Measurements from ENCODE around the gene FN3KRP.
A peak's percentile ranks its signal among the peaks of the same experiment; 100 is the strongest.

The FN3KRP gene

DNA sequence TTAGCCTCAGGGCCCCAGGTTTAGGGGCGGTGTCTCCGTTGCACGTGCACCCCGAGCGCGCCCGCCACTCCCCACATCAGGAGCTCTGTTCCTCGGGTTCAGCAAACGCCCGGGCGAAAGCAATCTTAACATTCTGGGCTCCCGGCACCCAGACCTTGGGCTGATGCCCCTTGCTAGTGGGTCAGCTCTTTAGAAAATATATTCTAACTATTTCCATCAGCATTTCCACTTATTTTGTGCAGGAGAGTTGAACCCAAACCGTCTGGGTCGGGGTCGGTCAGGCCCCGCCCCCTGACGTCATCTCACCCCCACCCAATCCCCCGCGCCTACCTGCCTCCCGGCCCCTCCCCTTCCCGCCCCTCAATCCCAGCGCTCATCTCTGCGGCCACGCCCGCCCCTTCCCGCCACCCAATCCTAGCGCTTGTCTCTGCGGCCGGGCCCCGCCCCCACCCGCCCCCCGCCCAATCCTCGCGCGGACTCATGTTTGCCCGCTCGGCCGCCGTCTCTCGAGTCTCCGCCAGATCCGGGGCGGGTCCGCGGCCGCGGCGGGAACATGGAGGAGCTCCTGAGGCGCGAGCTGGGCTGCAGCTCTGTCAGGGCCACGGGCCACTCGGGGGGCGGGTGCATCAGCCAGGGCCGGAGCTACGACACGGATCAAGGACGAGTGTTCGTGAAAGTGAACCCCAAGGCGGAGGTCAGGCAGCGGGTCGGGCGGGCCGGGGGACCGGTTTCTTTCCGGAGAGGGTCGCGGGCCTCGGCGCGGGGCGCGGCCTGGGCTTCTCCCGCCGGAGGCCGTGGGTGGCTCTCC is at the start of gene FN3KRP:
Gene FN3KRP (plus strand): TSS at position 504 of the 808 bp plus-strand sequence. CDS start 50 bp downstream, at position 554.
- peaks cover 3 to 13% of the 10 kb centered on the region in 2 donors for H3K4me1 ChIP-seq (ENCODE audit: control insufficient read depth in 1 of 2, insufficient read depth in 2 of 2, low read length in 2 of 2)
- no peaks in the 10 kb centered on the region for H3K9me3 ChIP-seq (ENCODE audit: control insufficient read depth in 1 of 2, low read length in 2 of 2)
- H3K36me3 ChIP-seq (ENCODE audit: control insufficient read depth in 1 of 2, insufficient read depth in 2 of 2, low read length in 2 of 2): peaks cover 7 to 18% of the 10 kb centered on the region in 2 donors
- no peaks in the 10 kb centered on the region for H3K27me3 ChIP-seq (ENCODE audit: low read depth, low read length)
- H3K4me3 ChIP-seq (ENCODE audit: low read depth in 1 of 2, low read length in 2 of 2): peak within 1 kb of the TSS; percentile 62 to 95
- peak within 1 kb of the TSS; percentile 31 for H3K27ac ChIP-seq (ENCODE audit: low read length)

DNA sequence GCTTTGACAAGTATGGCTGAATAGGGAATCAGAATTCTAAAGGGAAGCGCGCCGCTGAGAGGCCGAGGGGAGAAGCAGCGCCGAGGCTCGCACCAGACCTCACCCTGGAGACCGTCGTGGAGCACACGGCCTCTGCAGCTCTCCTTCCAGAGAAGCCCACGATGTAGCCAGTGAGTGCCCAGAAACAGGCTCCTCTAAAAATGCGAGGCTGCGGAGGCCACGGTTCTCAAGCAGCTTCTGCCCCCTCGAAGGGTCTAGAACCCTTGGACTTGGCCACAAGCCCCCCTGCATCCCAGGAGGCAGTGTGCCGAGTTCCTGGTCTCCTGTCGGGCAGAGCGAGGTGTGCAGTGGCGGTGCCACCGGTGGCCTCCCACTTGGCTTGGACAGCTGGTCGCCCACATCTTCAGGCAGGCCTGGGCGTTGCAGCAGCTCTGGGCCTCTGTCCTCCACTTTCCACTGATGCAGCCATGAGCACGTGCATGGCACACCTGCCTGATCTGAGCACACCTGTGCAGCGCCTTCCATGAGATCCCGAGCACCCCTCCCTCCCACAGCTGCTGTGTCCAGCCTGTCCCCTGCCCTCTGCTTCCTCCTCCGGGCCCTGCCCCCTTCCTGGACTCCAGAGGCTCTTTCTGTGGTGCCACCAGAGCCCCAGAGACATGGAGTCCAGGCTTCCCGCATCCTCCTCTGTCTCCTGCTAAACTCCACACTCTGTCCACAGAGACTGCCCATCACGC is 49.4 kb upstream of the FN3KRP start:
- Histone ChIP-seq H3K9me3 (ENCODE audit: control insufficient read depth in 1 of 2, low read length in 2 of 2) (no peaks in the 10 kb centered on the region), H3K4me3 (ENCODE audit: low read depth in 1 of 2, low read length in 2 of 2) (no peak overlapping the region), H3K27ac (ENCODE audit: low read length) (no peak overlapping the region), H3K36me3 (ENCODE audit: control insufficient read depth in 1 of 2, insufficient read depth in 2 of 2, low read length in 2 of 2) (peaks cover 0 to 10% of the 10 kb centered on the region in 2 donors), H3K4me1 (ENCODE audit: control insufficient read depth in 1 of 2, insufficient read depth in 2 of 2, low read length in 2 of 2) (peaks cover 3 to 5% of the 10 kb centered on the region in 2 donors), H3K27me3 (ENCODE audit: low read depth, low read length) (no peaks in the 10 kb centered on the region)

DNA sequence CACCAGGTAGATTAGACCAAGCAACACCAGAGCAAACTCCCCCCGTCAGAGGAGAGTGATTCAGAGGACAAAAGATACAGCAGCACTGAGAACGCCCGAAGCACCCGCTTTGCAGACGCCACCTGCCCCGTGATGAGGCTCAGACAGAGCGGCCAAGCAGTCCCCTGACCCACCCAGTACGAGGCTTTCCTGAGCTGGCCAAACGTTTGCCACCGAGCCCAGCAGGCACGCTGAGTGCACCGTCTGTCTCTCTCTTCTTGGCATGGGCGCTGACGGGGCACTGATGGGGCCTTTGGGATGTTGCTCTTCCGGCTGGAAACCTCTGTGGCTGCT is 48.9 kb upstream of the FN3KRP start:
- Histone ChIP-seq H3K36me3 (ENCODE audit: control insufficient read depth in 1 of 2, insufficient read depth in 2 of 2, low read length in 2 of 2) (peaks cover 0 to 5% of the 10 kb centered on the region in 2 donors), H3K4me3 (ENCODE audit: low read depth in 1 of 2, low read length in 2 of 2) (no peak overlapping the region), H3K27me3 (ENCODE audit: low read depth, low read length) (no peaks in the 10 kb centered on the region), H3K27ac (ENCODE audit: low read length) (no peak overlapping the region), H3K9me3 (ENCODE audit: control insufficient read depth in 1 of 2, low read length in 2 of 2) (no peaks in the 10 kb centered on the region), H3K4me1 (ENCODE audit: control insufficient read depth in 1 of 2, insufficient read depth in 2 of 2, low read length in 2 of 2) (peaks cover 3 to 5% of the 10 kb centered on the region in 2 donors)

DNA sequence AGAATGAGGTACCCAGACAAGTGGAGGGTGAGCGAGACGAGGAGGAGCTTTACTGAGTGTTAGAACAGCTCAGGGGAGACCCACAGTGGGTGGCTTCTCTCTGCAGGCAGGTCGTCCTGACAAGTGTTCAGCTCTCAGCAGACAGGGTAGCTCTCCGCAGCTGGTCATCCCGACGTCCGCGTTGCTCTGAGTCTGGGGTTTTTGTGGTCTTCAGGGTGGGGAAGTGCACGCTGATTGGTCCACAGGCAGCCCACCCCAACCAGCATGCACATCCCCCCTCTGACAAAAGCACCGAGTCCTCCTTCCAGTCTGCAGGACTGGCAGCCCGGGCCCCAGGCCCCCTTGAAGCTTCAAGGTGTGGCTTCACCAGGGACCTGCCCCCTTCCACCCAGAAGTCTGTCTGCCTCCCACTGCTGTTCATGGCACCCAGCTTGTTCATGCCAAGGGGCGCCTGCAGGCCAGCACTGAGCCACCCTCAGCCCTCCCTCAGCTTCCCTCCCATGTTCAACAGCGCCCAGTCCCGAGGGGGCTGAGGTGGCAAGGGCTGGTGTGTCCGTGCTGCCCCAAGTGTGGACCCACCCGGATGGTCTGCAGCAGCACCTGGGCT is 48.4 kb upstream of the FN3KRP start:
- Histone ChIP-seq H3K4me1 (ENCODE audit: control insufficient read depth in 1 of 2, insufficient read depth in 2 of 2, low read length in 2 of 2) (peaks cover 3 to 5% of the 10 kb centered on the region in 2 donors), H3K27me3 (ENCODE audit: low read depth, low read length) (no peaks in the 10 kb centered on the region), H3K4me3 (ENCODE audit: low read depth in 1 of 2, low read length in 2 of 2) (no peak overlapping the region), H3K9me3 (ENCODE audit: control insufficient read depth in 1 of 2, low read length in 2 of 2) (no peaks in the 10 kb centered on the region), H3K36me3 (ENCODE audit: control insufficient read depth in 1 of 2, insufficient read depth in 2 of 2, low read length in 2 of 2) (peaks cover 0 to 5% of the 10 kb centered on the region in 2 donors), H3K27ac (ENCODE audit: low read length) (no peak overlapping the region)

- Histone ChIP-seq H3K4me1 (ENCODE audit: control insufficient read depth in 1 of 2, insufficient read depth in 2 of 2, low read length in 2 of 2) (peaks cover 3 to 5% of the 10 kb centered on the region in 2 donors), H3K4me3 (ENCODE audit: low read depth in 1 of 2, low read length in 2 of 2) (no peak overlapping the region), H3K36me3 (ENCODE audit: control insufficient read depth in 1 of 2, insufficient read depth in 2 of 2, low read length in 2 of 2) (peaks cover 0 to 5% of the 10 kb centered on the region in 2 donors), H3K9me3 (ENCODE audit: control insufficient read depth in 1 of 2, low read length in 2 of 2) (no peaks in the 10 kb centered on the region), H3K27ac (ENCODE audit: low read length) (no peak overlapping the region), H3K27me3 (ENCODE audit: low read depth, low read length) (no peaks in the 10 kb centered on the region)
Observed at GRCh38 chr17:82668631-82669099, 47.8 kb upstream of the FN3KRP start.

GRCh38 chr17:82670661-82671450 is 45.6 kb upstream of the FN3KRP start:
- H3K27ac ChIP-seq (ENCODE audit: low read length): no peak overlapping the region
- H3K9me3 ChIP-seq (ENCODE audit: control insufficient read depth in 1 of 2, low read length in 2 of 2): no peaks in the 10 kb centered on the region
- H3K27me3 ChIP-seq (ENCODE audit: low read depth, low read length): no peaks in the 10 kb centered on the region
- H3K36me3 ChIP-seq (ENCODE audit: control insufficient read depth in 1 of 2, insufficient read depth in 2 of 2, low read length in 2 of 2): no peaks in the 10 kb centered on the region
- no peak overlapping the region for H3K4me3 ChIP-seq (ENCODE audit: low read depth in 1 of 2, low read length in 2 of 2)
- peaks cover 3 to 5% of the 10 kb centered on the region in 2 donors for H3K4me1 ChIP-seq (ENCODE audit: control insufficient read depth in 1 of 2, insufficient read depth in 2 of 2, low read length in 2 of 2)

- no peak overlapping the region for H3K27ac ChIP-seq (ENCODE audit: low read length)
- H3K27me3 ChIP-seq (ENCODE audit: low read depth, low read length): no peaks in the 10 kb centered on the region
- H3K36me3 ChIP-seq (ENCODE audit: control insufficient read depth in 1 of 2, insufficient read depth in 2 of 2, low read length in 2 of 2): no peaks in the 10 kb centered on the region
- H3K4me3 ChIP-seq (ENCODE audit: low read depth in 1 of 2, low read length in 2 of 2): no peak overlapping the region
- H3K9me3 ChIP-seq (ENCODE audit: control insufficient read depth in 1 of 2, low read length in 2 of 2): no peaks in the 10 kb centered on the region
- H3K4me1 ChIP-seq (ENCODE audit: control insufficient read depth in 1 of 2, insufficient read depth in 2 of 2, low read length in 2 of 2): no peaks in the 10 kb centered on the region
Observed at GRCh38 chr17:82674656-82675475, 41.6 kb upstream of the FN3KRP start.

DNA sequence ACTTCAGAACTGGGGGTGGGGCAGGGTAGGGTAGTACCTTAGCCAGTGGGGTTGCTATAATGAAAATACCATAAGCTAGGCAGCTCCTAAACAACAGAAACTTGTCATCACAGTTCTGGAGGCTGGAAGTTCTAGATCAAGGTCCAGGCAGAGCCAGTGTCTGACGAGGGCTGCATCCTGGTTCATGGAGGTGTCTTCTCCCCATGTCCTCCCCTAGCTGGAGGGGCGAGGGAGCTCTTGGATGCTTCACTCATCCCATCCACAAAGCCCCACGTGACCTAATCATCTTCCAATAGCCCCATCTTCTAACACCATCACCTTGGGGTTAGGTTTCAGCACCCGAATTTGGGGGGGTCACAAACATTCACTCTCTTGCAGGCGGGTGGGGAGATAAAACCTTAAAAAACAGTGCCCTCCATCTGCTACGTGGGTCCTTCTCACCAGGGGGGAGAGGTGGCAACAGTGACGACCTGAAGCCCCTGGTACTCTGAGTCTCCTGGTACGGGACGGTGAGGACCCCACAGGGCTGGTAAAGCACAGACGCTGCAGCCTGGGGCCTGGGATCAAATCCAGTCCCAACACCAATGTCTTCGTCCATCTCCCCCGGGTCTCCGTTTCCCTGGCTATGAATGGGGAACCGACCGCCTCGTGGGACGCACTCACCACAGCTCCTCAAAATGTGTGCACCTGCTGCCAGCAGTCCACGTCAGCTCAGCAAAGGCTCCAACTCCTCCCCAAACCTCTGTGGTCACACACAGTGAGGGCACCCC is 40.8 kb upstream of the FN3KRP start:
- Histone ChIP-seq H3K27ac (ENCODE audit: low read length) (no peak overlapping the region), H3K4me3 (ENCODE audit: low read depth in 1 of 2, low read length in 2 of 2) (no peak overlapping the region), H3K9me3 (ENCODE audit: control insufficient read depth in 1 of 2, low read length in 2 of 2) (no peaks in the 10 kb centered on the region), H3K27me3 (ENCODE audit: low read depth, low read length) (no peaks in the 10 kb centered on the region), H3K4me1 (ENCODE audit: control insufficient read depth in 1 of 2, insufficient read depth in 2 of 2, low read length in 2 of 2) (no peaks in the 10 kb centered on the region), H3K36me3 (ENCODE audit: control insufficient read depth in 1 of 2, insufficient read depth in 2 of 2, low read length in 2 of 2) (no peaks in the 10 kb centered on the region)

- Histone ChIP-seq H3K4me3 (ENCODE audit: low read depth in 1 of 2, low read length in 2 of 2) (no peak overlapping the region), H3K27ac (ENCODE audit: low read length) (no peak overlapping the region), H3K4me1 (ENCODE audit: control insufficient read depth in 1 of 2, insufficient read depth in 2 of 2, low read length in 2 of 2) (no peaks in the 10 kb centered on the region), H3K27me3 (ENCODE audit: low read depth, low read length) (no peaks in the 10 kb centered on the region), H3K9me3 (ENCODE audit: control insufficient read depth in 1 of 2, low read length in 2 of 2) (peaks cover 3 to 9% of the 10 kb centered on the region in 2 donors), H3K36me3 (ENCODE audit: control insufficient read depth in 1 of 2, insufficient read depth in 2 of 2, low read length in 2 of 2) (no peaks in the 10 kb centered on the region)
Observed at GRCh38 chr17:82677353-82677925, 39.1 kb upstream of the FN3KRP start.

All from muscle layer of duodenum (tissue), 2 donors.